Panc1 (cell line): ENCODE results near the gene CRHR2. TPM values are rescaled to one million over a fixed set of nuclear protein-coding genes. Genes with fewer than 3 reads are reported as not detected.

Experiments used
- ATAC-seq: fragments of 200-7000 bp; cut with Tn5 transposase; 2 replicates; pipeline ENCODE4 v1.9.1; 2020; ENCODE audit warnings: mild to moderate bottlenecking, moderate library complexity
- BruUV-seq: library from RNA; stranded (reverse); fragments of 400-500 nt; replicated peaks from 2 replicates; lab custom pipeline; 2021; lab: Mats Ljungman, UMichigan
- CTCF ChIA-PET: fragments of 300-600 bp; sonication (Branson Sonifier 250); formaldehyde crosslinking; loops from one replicate; lab custom pipeline; 2022; ENCODE audit warnings: antibody characterized with exemption; lab: Charles Lee
- POLR2A ChIA-PET: fragments of 300-600 bp; sonication (Branson Sonifier 250); formaldehyde crosslinking; loops from one replicate; lab custom pipeline; 2022; ENCODE audit warnings: antibody characterized with exemption; lab: Charles Lee
- DNase-seq: peaks from one replicate; pipeline ENCODE4 v3.0.0-alpha.2; 2010; ENCODE audit warnings: low read depth, low spot score
- H3K27ac ChIP-seq: 2 replicates; pipeline ENCODE4 v1.5.1; 2011; ENCODE audit warnings: mild to moderate bottlenecking, low read length, inconsistent platforms
- H3K27me3 ChIP-seq: fragments of 200-500 bp; sonication (Bioruptor generic); 2 replicates; pipeline ENCODE4 v1.6.0; 2014; ENCODE audit warnings: low read length, inconsistent platforms; ENCODE audit not compliant: control insufficient read depth, insufficient read depth
- H3K36me3 ChIP-seq: fragments of 200-500 bp; sonication (Bioruptor generic); 2 replicates; pipeline ENCODE4 v1.5.1; 2014; ENCODE audit warnings: inconsistent platforms, mild to moderate bottlenecking, low read length, moderate library complexity; ENCODE audit not compliant: control insufficient read depth, insufficient read depth
- H3K4me1 ChIP-seq: 2 replicates; pipeline ENCODE4 v1.5.1; 2011; ENCODE audit warnings: inconsistent platforms, mild to moderate bottlenecking, low read length, moderate library complexity; ENCODE audit not compliant: control insufficient read depth, insufficient read depth
- H3K4me3 ChIP-seq, 2 experiments: 2 replicates each; pipeline ENCODE4 v1.5.1; 2011 to 2012; ENCODE audit warnings: low read depth in 2 of 2, low read length in 2 of 2, mild to moderate bottlenecking in 2 of 2, inconsistent platforms in 1 of 2, moderate library complexity in 1 of 2
- H3K9me3 ChIP-seq: fragments of 200-500 bp; sonication (Bioruptor generic); 2 replicates; pipeline ENCODE4 v1.5.1; 2014; ENCODE audit warnings: low read depth, mild to moderate bottlenecking, inconsistent platforms, low read length, moderate library complexity; ENCODE audit not compliant: control insufficient read depth, insufficient read depth
- CTCF ChIP-seq: fragments of 450-650 bp; IDR thresholded peaks from 2 replicates; pipeline ENCODE4 v1.5.1; 2017; ENCODE audit warnings: mild to moderate bottlenecking
- POLR2AphosphoS5 ChIP-seq: IDR thresholded peaks from 2 replicates; pipeline ENCODE4 v1.6.1; 2012; ENCODE audit warnings: mild to moderate bottlenecking, low read depth, low read length, moderate library complexity
- SIN3A ChIP-seq: IDR thresholded peaks from 2 replicates; pipeline ENCODE4 v1.6.1; 2012; ENCODE audit warnings: low read depth, mild to moderate bottlenecking, low read length, moderate library complexity, borderline replicate concordance; ENCODE audit not compliant: insufficient read depth
- TCF7L2 ChIP-seq: IDR thresholded peaks from 2 replicates; pipeline ENCODE4 v1.6.1; 2011; ENCODE audit warnings: mild to moderate bottlenecking, low read depth, low read length, inconsistent platforms
- in situ Hi-C: cut with HindIII; loops from 2 replicates; pipeline ENCODE4 v1.10.0; 2016; ENCODE audit warnings: low sequenced_read_pairs, low pct_unique_long_range_greater_than_20kb
- intact Hi-C: fragments of 100-400 bp; cut with micrococcal nuclease; formaldehyde crosslinking; loops from one replicate; pipeline ENCODE4 v1.10.0; 2022; ENCODE audit not compliant: unreplicated experiment
- total RNA-seq: library from RNA; stranded (reverse); gene quantifications from one replicate; pipeline ENCODE4 v1.2.1, GENCODE V29; 2021; ENCODE audit not compliant: unreplicated experiment
- TF ChIP-seq, protein P1 (sequence below), 2 experiments: IDR thresholded peaks; 2 replicates each; pipeline ENCODE4 v1.6.1; 2011 to 2012; ENCODE audit warnings: low read depth in 2 of 2, control low read depth in 1 of 2, low read length in 1 of 2, mild to moderate bottlenecking in 1 of 2, moderate library complexity in 1 of 2; ENCODE audit not compliant: insufficient read depth in 1 of 2

Gene CRHR2
- total RNA-seq, 1 experiment from 2014 or later, result not detected

- no TSS peak for BruUV-seq
- H3K36me3 ChIP-seq, result no peaks in the 10 kb centered on the region
- H3K4me1 ChIP-seq, result no peaks in the 10 kb centered on the region
- ChIA-PET CTCF (no interaction called here), POLR2A (no interaction called here)
- no peaks in the 10 kb centered on the region for H3K9me3 ChIP-seq
- peaks cover 2% of the 10 kb centered on the region; the same call in 1 of the 2 replicates for H3K27me3 ChIP-seq
- intact Hi-C loops (no loop called here), in situ Hi-C loops (no loop called here)
- TF ChIP-seq SIN3A (no peak), CTCF (no peak), POLR2AphosphoS5 (no peak), TCF7L2 (no peak)
- TF ChIP-seq, protein P1, sequence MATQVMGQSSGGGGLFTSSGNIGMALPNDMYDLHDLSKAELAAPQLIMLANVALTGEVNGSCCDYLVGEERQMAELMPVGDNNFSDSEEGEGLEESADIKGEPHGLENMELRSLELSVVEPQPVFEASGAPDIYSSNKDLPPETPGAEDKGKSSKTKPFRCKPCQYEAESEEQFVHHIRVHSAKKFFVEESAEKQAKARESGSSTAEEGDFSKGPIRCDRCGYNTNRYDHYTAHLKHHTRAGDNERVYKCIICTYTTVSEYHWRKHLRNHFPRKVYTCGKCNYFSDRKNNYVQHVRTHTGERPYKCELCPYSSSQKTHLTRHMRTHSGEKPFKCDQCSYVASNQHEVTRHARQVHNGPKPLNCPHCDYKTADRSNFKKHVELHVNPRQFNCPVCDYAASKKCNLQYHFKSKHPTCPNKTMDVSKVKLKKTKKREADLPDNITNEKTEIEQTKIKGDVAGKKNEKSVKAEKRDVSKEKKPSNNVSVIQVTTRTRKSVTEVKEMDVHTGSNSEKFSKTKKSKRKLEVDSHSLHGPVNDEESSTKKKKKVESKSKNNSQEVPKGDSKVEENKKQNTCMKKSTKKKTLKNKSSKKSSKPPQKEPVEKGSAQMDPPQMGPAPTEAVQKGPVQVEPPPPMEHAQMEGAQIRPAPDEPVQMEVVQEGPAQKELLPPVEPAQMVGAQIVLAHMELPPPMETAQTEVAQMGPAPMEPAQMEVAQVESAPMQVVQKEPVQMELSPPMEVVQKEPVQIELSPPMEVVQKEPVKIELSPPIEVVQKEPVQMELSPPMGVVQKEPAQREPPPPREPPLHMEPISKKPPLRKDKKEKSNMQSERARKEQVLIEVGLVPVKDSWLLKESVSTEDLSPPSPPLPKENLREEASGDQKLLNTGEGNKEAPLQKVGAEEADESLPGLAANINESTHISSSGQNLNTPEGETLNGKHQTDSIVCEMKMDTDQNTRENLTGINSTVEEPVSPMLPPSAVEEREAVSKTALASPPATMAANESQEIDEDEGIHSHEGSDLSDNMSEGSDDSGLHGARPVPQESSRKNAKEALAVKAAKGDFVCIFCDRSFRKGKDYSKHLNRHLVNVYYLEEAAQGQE (IDR thresholded peaks at IDR 0.05; ENCODE audit: insufficient read depth in 1 of 2, low read depth in 2 of 2, low read length in 1 of 2), result no peak
- no peak overlapping the region for H3K27ac ChIP-seq
- no peak for ATAC-seq
- no peak for DNase-seq
- H3K4me3 ChIP-seq, result no peak overlapping the region
Observed at GRCh38 chr7:30708983-30709382, 26.7 kb upstream of the CRHR2 start.

DNA sequence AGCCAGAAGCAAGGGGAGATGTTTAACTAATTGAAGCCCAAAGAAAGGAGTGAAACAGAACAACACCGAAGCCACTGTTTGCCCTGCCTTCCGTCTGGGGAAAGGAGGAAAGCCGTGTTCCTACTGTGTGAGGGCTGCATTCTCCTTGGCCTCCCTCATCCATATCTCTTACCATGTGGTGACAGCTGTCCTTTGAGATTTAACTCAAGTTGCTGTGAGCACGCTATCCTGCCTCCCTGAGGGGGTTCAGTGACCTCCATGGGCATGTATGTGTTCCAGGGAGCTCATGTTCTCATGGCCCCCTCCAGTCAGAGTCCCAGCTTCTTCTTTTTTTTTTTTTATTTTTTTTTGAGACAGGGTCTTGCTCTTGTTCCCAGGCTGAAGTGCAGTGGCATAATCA, 26.2 kb upstream of the CRHR2 start:
- Histone ChIP-seq H3K27me3 (peaks cover 4% of the 10 kb centered on the region), H3K36me3 (no peaks in the 10 kb centered on the region), H3K27ac (no peak overlapping the region), H3K4me3 (no peak overlapping the region), H3K9me3 (no peaks in the 10 kb centered on the region), H3K4me1 (no peaks in the 10 kb centered on the region)
- intact Hi-C loops, result no loop called here
- CTCF ChIA-PET, result no interaction called here
- TF ChIP-seq SIN3A (no peak), CTCF (no peak), TCF7L2 (no peak), POLR2AphosphoS5 (no peak)
- TF ChIP-seq, protein P1 (IDR thresholded peaks at IDR 0.05; ENCODE audit: insufficient read depth in 1 of 2, low read depth in 2 of 2, low read length in 1 of 2), result no peak
- POLR2A ChIA-PET, result no interaction called here
- DNase-seq (no peak), ATAC-seq (no peak)
- BruUV-seq, result no TSS peak
- in situ Hi-C loops, result no loop called here
